IPS DF 6.9 (cell line): ENCODE results near the gene PSMB11.
A peak's percentile ranks its signal among the peaks of the same experiment; 100 is the strongest.

Experiments
- DNase-seq: peaks from one replicate; pipeline ENCODE4 v3.0.0-alpha.2; 2013; ENCODE audit warnings: low read depth, low spot score
- H3K27ac ChIP-seq: one replicate; pipeline ENCODE4 v1.5.1; 2013; ENCODE audit warnings: low read length, control low read depth
- H3K27me3 ChIP-seq: 2 replicates; pipeline ENCODE4 v1.6.1; 2013; ENCODE audit warnings: mild to moderate bottlenecking, low read length; ENCODE audit not compliant: control insufficient read depth, insufficient read depth
- H3K36me3 ChIP-seq: 2 replicates; pipeline ENCODE4 v1.6.1; 2013; ENCODE audit warnings: low read length; ENCODE audit not compliant: control insufficient read depth, insufficient read depth
- H3K4me1 ChIP-seq: 2 replicates; pipeline ENCODE4 v1.6.1; 2013; ENCODE audit warnings: low read length; ENCODE audit not compliant: control insufficient read depth, insufficient read depth
- H3K4me3 ChIP-seq: 2 replicates; pipeline ENCODE4 v1.5.1; 2013; ENCODE audit warnings: mild to moderate bottlenecking, low read length
- H3K9me3 ChIP-seq: 2 replicates; pipeline ENCODE4 v1.6.1; 2013; ENCODE audit warnings: low read length, inconsistent platforms; ENCODE audit not compliant: control insufficient read depth, insufficient read depth
- WGBS: extraction: QIAGEN DNeasy Blood & Tissue Kit; methylation state at CpG from one replicate; pipeline ENCODE4 v1.1.7; 2013; ENCODE audit warnings: mixed read lengths, missing lambda C conversion rate; ENCODE audit not compliant: insufficient read length, insufficient coverage; 5-methylcytosine and 5-hydroxymethylcytosine counted together

The PSMB11 gene

GRCh38 chr14:23055147-23055550 lies 13.1 kb downstream of the PSMB11 start:
- Histone ChIP-seq H3K4me3 (no peak overlapping the region), H3K27ac (no peak overlapping the region), H3K36me3 (peaks cover 5% of the 10 kb centered on the region; the same call in 1 of the 2 replicates), H3K4me1 (peaks cover 6% of the 10 kb centered on the region; the same call in 1 of the 2 replicates), H3K9me3 (no peaks in the 10 kb centered on the region), H3K27me3 (no peaks in the 10 kb centered on the region)
- WGBS, result no CpG with 5 or more reads among the region's 12 CpGs
- no peak for DNase-seq

- no CpG with 5 or more reads among the region's 6 CpGs for WGBS
- Histone ChIP-seq H3K27me3 (no peaks in the 10 kb centered on the region), H3K36me3 (peaks cover 7% of the 10 kb centered on the region), H3K27ac (no peak overlapping the region), H3K9me3 (no peaks in the 10 kb centered on the region), H3K4me3 (no peak overlapping the region), H3K4me1 (peaks cover 6% of the 10 kb centered on the region; the same call in 1 of the 2 replicates)
- no peak for DNase-seq
These were observed 13.7 kb downstream of the PSMB11 start for GRCh38 chr14:23055621-23056144.

DNA sequence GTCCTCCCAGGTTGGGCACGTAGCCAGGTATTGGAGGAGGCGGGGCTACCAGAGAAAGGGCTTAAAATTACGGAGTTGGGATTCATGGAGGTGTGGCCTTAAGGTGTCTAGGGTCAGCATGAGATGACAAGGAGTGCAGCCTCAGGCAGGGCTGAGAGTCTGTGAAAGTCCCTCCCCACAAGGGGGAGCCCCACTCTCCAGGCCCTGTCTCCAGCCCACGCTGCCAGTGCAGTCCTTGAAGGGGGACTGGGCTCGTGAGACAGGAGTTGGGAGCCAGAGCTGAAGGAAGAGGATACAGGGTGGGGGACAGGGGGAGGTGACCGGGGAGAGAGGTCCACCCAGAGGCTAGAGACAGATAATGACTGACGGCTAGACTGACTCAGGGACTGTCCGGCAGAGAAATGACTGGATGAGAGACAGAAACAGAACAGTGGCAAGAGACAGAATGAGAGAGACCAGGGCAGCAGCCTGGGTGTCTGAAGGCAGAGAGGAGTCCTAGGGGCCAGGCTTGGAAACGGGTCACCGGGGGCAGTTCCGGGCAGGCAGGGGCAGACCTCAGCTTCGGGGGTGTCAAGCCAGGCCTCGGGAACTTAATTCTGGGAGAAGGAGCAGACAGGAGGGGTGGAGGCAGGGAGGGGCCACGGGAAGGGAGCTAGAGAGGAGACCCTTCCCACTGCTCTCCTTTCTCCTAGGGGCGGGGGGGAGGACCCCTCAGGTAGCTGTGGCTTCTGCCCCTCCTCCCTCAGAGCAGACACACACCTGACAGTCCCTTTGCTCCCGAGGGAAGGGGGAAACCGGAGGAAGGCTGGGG lies 14.3 kb downstream of the PSMB11 start:
- no peaks in the 10 kb centered on the region for H3K9me3 ChIP-seq
- H3K4me3 ChIP-seq, result peak overlapping the region; percentile 70; the same call in 1 of the 2 replicates
- no peak for DNase-seq
- WGBS, result no CpG with 5 or more reads among the region's 17 CpGs
- H3K4me1 ChIP-seq, result peaks cover 6% of the 10 kb centered on the region; the same call in 1 of the 2 replicates
- no peak overlapping the region for H3K27ac ChIP-seq
- H3K36me3 ChIP-seq, result peaks cover 13% of the 10 kb centered on the region
- H3K27me3 ChIP-seq, result no peaks in the 10 kb centered on the region

DNA sequence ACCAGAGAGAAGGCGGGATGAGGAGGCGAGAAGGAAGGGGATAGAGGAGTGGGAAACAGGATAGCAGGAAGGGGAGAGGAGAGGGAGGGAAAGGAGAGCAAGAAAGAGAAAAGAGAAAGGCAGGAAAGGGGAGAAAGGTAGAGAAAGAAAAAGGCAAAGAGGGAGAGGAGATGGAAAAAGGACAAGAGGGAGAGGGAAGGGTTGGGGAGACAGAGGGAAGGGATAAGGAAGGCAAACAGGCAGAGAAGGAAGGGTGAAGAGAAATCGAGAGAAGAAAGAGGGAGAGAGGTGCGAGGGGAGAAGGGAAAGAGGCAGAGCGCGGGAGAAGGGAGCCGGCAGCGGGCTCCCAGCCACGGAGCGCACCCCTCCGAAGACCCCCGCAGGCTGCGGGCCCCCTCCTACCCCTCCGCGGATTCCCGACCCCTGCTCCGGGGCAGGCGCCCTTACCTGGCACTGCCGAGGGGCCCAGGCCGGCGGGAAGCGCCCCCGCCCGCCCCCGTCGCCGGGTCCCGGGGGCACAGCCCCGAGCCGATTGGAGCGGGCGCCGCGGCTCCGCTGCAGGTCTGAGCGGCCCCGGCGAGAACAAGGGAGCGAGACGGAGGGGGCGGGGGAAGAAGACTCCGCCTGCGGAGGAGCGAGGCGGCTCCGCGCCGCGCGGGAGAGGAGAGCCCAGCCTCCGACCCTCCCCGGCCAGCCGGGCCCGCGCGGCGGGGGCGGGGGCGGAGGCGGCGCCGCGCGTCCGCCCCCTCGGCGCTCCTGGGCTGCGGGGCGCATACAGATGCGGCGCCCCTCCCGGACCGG lies 15.1 kb downstream of the PSMB11 start, which contains the start of gene CDH24:
Gene CDH24, minus strand, starts transcription at position 565 of the 801 bp plus-strand sequence. CDS start 1,787 bp downstream, outside the sequence.
- Histone ChIP-seq H3K4me1 (peaks cover 6% of the 10 kb centered on the region; the same call in 1 of the 2 replicates), H3K27ac (no peak within 1 kb of the TSS), H3K36me3 (peaks cover 16% of the 10 kb centered on the region)

GRCh38 chr14:23057757-23058653 lies 16.0 kb downstream of the PSMB11 start:
- peak; percentile 85 for DNase-seq
- no CpG with 5 or more reads among the region's 51 CpGs for WGBS
- no peak overlapping the region for H3K27ac ChIP-seq

More for the DNA sequence above, 15.1 kb downstream of the PSMB11 start, which contains the start of gene CDH24:
- H3K27me3 ChIP-seq, result no peaks in the 10 kb centered on the region
- no peak for DNase-seq
- H3K4me3 ChIP-seq, result peak within 1 kb of the TSS; percentile 70; the same call in 1 of the 2 replicates
- no CpG with 5 or more reads among the region's 73 CpGs for WGBS
- no peaks in the 10 kb centered on the region for H3K9me3 ChIP-seq

GRCh38 chr14:23058654-23059504 lies 16.9 kb downstream of the PSMB11 start:
- peaks cover 6% of the 10 kb centered on the region; the same call in 1 of the 2 replicates for H3K4me1 ChIP-seq
- H3K27ac ChIP-seq, result no peak overlapping the region
- no peak for DNase-seq
- peaks cover 33% of the 10 kb centered on the region for H3K36me3 ChIP-seq
- no CpG with 5 or more reads among the region's 32 CpGs for WGBS
- no peaks in the 10 kb centered on the region for H3K27me3 ChIP-seq
- no peaks in the 10 kb centered on the region for H3K9me3 ChIP-seq
- H3K4me3 ChIP-seq, result no peak overlapping the region

More at GRCh38 chr14:23057757-23058653, 16.0 kb downstream of the PSMB11 start:
- Histone ChIP-seq H3K27me3 (no peaks in the 10 kb centered on the region), H3K9me3 (no peaks in the 10 kb centered on the region), H3K36me3 (peaks cover 24% of the 10 kb centered on the region), H3K4me3 (peak overlapping the region; percentile 70; the same call in 1 of the 2 replicates), H3K4me1 (peaks cover 6% of the 10 kb centered on the region; the same call in 1 of the 2 replicates)

- DNase-seq, result no peak
- no peak overlapping the region for H3K27ac ChIP-seq
- H3K27me3 ChIP-seq, result no peaks in the 10 kb centered on the region
- H3K36me3 ChIP-seq, result peaks cover 41% of the 10 kb centered on the region
- no peak overlapping the region for H3K4me3 ChIP-seq
- no CpG with 5 or more reads among the region's 17 CpGs for WGBS
- peaks cover 5% of the 10 kb centered on the region; the same call in 1 of the 2 replicates for H3K4me1 ChIP-seq
- no peaks in the 10 kb centered on the region for H3K9me3 ChIP-seq
These were observed 18.7 kb downstream of the PSMB11 start for GRCh38 chr14:23060536-23061260.

DNA sequence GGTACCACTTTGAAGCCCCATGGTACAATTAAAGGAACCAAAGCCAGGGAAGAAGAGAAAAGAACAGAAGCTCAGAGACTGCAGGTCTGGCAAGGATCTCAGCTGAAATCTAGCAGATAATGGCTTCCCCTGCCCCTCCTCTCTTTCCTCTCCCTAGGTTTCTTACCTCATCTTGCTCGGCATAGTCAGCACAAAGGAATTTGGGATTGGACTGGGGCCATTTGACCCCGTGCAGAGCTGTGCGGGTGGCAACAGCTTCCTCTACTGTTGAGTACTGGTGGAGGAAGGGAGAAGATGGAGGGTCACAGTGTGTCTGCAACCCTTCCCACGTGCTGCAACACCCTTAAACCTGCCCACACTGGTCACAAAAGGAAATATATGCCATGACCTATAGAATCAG lies 20.0 kb downstream of the PSMB11 start:
- H3K36me3 ChIP-seq, result peaks cover 53% of the 10 kb centered on the region
- H3K9me3 ChIP-seq, result no peaks in the 10 kb centered on the region
- no peak overlapping the region for H3K27ac ChIP-seq
- H3K27me3 ChIP-seq, result no peaks in the 10 kb centered on the region
- peaks cover 2% of the 10 kb centered on the region; the same call in 1 of the 2 replicates for H3K4me1 ChIP-seq
- WGBS, result no CpG with 5 or more reads among the region's 4 CpGs
- no peak for DNase-seq
- H3K4me3 ChIP-seq, result no peak overlapping the region
